Neural cell (in vitro differentiated cells): ENCODE measurements around the gene ZSCAN2. TPM values are rescaled to one million over a fixed set of nuclear protein-coding genes. Genes with fewer than 3 reads are reported as not detected.
A peak's percentile ranks its signal among the peaks of the same experiment; 100 is the strongest.

ENCODE experiments used
- H2AFZ ChIP-seq: fragments of 200-600, 300-800 bp; sonication (generic), shearing (Covaris generic); 2 replicates; pipeline ENCODE4 v1.6.0; 2014; ENCODE audit warnings: low read depth, mild to moderate bottlenecking, antibody characterized with exemption, low read length, moderate library complexity
- H3F3A ChIP-seq: fragments of 200-600 bp; shearing (Covaris generic); 2 replicates; pipeline ENCODE4 v1.6.1; 2016; ENCODE audit warnings: mild to moderate bottlenecking, moderate library complexity, mixed read lengths, antibody characterized with exemption, low read length; ENCODE audit not compliant: insufficient read depth, poor library complexity, severe bottlenecking
- H3K27ac ChIP-seq: fragments of 200-600, 300-800 bp; sonication (generic), shearing (Covaris generic); 2 replicates; pipeline ENCODE4 v1.5.1; 2014; ENCODE audit warnings: mild to moderate bottlenecking, low read length, moderate library complexity
- H3K27me3 ChIP-seq: fragments of 300-800, 200-600 bp; sonication (generic), shearing (Covaris generic); 2 replicates; pipeline ENCODE4 v1.6.0; 2014; ENCODE audit warnings: mild to moderate bottlenecking, low read depth, low read length, moderate library complexity; ENCODE audit not compliant: insufficient read depth
- H3K36me3 ChIP-seq: fragments of 300-800, 200-600 bp; sonication (generic), shearing (Covaris generic); 2 replicates; pipeline ENCODE4 v1.5.1; 2014; ENCODE audit warnings: mild to moderate bottlenecking, antibody characterized with exemption, low read length, moderate library complexity; ENCODE audit not compliant: insufficient read depth
- H3K4me2 ChIP-seq: fragments of 300-800, 200-600 bp; sonication (generic), shearing (Covaris generic); 2 replicates; pipeline ENCODE4 v1.6.0; 2014; ENCODE audit warnings: mild to moderate bottlenecking, low read length
- H3K4me3 ChIP-seq: fragments of 300-800, 200-600 bp; sonication (generic), shearing (Covaris generic); 2 replicates; pipeline ENCODE4 v1.5.1; 2014; ENCODE audit warnings: mild to moderate bottlenecking, low read length, moderate library complexity
- H3K79me2 ChIP-seq: fragments of 200-600 bp; shearing (Covaris generic); replicated peaks from 2 replicates; pipeline ENCODE4 v1.6.0; 2014; ENCODE audit warnings: mild to moderate bottlenecking, low read length, moderate library complexity; ENCODE audit not compliant: insufficient read depth
- H3K9ac ChIP-seq: fragments of 300-800, 200-600 bp; sonication (generic), shearing (Covaris generic); 2 replicates; pipeline ENCODE4 v1.6.1; 2016; ENCODE audit warnings: mild to moderate bottlenecking, low read length, mixed read lengths
- H3K9me2 ChIP-seq: fragments of 200-600 bp; shearing (Covaris generic); 2 replicates; pipeline ENCODE4 v1.6.1; 2016; ENCODE audit warnings: mild to moderate bottlenecking, low read length, mixed read lengths; ENCODE audit not compliant: insufficient read depth
- H3K9me3 ChIP-seq: fragments of 200-600, 300-800 bp; sonication (generic), shearing (Covaris generic); 2 replicates; pipeline ENCODE4 v1.6.1; 2016; ENCODE audit warnings: mild to moderate bottlenecking, mixed run types, low read length, moderate library complexity, mixed read lengths
- H4K20me1 ChIP-seq: fragments of 200-600 bp; shearing (Covaris generic); 2 replicates; pipeline ENCODE4 v1.6.1; 2016; ENCODE audit warnings: mild to moderate bottlenecking, mixed run types; ENCODE audit not compliant: insufficient read depth
- EP300 ChIP-seq: fragments of 450-650 bp; conservative IDR thresholded peaks from 2 replicates; pipeline ENCODE4 v1.6.1; 2014; ENCODE audit warnings: antibody characterized with exemption, mild to moderate bottlenecking, moderate library complexity; ENCODE audit not compliant: poor library complexity, severe bottlenecking
- EZH2 ChIP-seq: fragments of 200-600, 300-800 bp; shearing (Covaris generic), sonication (generic); IDR thresholded peaks from 2 replicates; pipeline ENCODE4 v1.6.1; 2014; ENCODE audit warnings: antibody characterized with exemption, low read length, borderline replicate concordance, mild to moderate bottlenecking; ENCODE audit not compliant: insufficient read depth, poor library complexity, severe bottlenecking
- MXI1 ChIP-seq: fragments of 450-650 bp; conservative IDR thresholded peaks from 2 replicates; pipeline ENCODE4 v1.6.1; 2014; ENCODE audit warnings: antibody characterized with exemption, mild to moderate bottlenecking; ENCODE audit not compliant: poor library complexity, severe bottlenecking
- POLR2AphosphoS5 ChIP-seq: IDR thresholded peaks from 2 replicates; pipeline ENCODE4 v1.6.1; 2012
- RAD21 ChIP-seq: fragments of 450-650 bp; conservative IDR thresholded peaks from 2 replicates; pipeline ENCODE4 v1.6.1; 2014; ENCODE audit warnings: antibody characterized with exemption, mild to moderate bottlenecking, moderate library complexity
- SMC3 ChIP-seq: fragments of 450-650 bp; conservative IDR thresholded peaks from 2 replicates; pipeline ENCODE4 v1.6.1; 2014; ENCODE audit warnings: antibody characterized with exemption, mild to moderate bottlenecking, moderate library complexity; ENCODE audit not compliant: poor library complexity
- TAF1 ChIP-seq: IDR thresholded peaks from 2 replicates; pipeline ENCODE4 v1.6.1; 2012; ENCODE audit warnings: low read depth
- polyA plus RNA-seq: library from polyadenylated mRNA; depleted of rRNA; stranded (reverse); fragments of >200 nt; gene quantifications from 2 replicates; pipeline ENCODE4 v1.2.3, GENCODE V29; 2014
- TF ChIP-seq, protein P1 (sequence below): IDR thresholded peaks from 2 replicates; pipeline ENCODE4 v1.6.1; 2012; ENCODE audit warnings: borderline replicate concordance
- TF ChIP-seq, protein P2 (sequence below): fragments of 450-650 bp; IDR thresholded peaks from 2 replicates; pipeline ENCODE4 v1.5.1; 2014; ENCODE audit warnings: antibody characterized with exemption, mild to moderate bottlenecking, moderate library complexity; ENCODE audit not compliant: poor library complexity, severe bottlenecking

Gene ZSCAN2
- polyA plus RNA-seq, 1 donor from 2014 or later, result 55.6 TPM

DNA sequence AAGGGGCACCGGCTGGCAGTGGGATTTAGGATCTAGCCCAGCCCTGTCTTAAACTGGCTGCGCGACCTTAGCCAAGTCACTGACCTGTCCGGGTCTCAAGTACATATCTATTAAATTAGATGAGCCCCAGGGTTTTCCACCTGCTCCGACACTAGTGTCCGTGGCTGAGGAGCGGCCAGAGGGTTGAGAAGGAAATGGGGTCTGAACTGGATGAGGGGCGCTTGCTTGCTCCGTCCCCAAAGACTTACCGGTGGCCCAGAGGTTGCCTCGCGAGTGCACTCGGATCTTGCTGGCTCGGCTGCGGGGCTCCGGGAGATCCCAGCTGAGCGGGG is 56.9 kb downstream of the ZSCAN2 start:
- Histone ChIP-seq H3K27ac (no peak overlapping the region), H3K9me3 (no peaks in the 10 kb centered on the region), H4K20me1 (no peaks in the 10 kb centered on the region), H3F3A (no peaks in the 10 kb centered on the region), H2AFZ (no peak overlapping the region), H3K9me2 (no peaks in the 10 kb centered on the region), H3K79me2 (peaks cover 4% of the 10 kb centered on the region), H3K9ac (peak overlapping the region; percentile 40), H3K4me2 (no peak overlapping the region), H3K36me3 (no peaks in the 10 kb centered on the region), H3K27me3 (no peaks in the 10 kb centered on the region), H3K4me3 (peak overlapping the region; percentile 62)
- TF ChIP-seq EP300 (no peak), EZH2 (no peak), TAF1 (no peak), POLR2AphosphoS5 (no peak), SMC3 (no peak), MXI1 (no peak), RAD21 (no peak)
- TF ChIP-seq, protein P1, sequence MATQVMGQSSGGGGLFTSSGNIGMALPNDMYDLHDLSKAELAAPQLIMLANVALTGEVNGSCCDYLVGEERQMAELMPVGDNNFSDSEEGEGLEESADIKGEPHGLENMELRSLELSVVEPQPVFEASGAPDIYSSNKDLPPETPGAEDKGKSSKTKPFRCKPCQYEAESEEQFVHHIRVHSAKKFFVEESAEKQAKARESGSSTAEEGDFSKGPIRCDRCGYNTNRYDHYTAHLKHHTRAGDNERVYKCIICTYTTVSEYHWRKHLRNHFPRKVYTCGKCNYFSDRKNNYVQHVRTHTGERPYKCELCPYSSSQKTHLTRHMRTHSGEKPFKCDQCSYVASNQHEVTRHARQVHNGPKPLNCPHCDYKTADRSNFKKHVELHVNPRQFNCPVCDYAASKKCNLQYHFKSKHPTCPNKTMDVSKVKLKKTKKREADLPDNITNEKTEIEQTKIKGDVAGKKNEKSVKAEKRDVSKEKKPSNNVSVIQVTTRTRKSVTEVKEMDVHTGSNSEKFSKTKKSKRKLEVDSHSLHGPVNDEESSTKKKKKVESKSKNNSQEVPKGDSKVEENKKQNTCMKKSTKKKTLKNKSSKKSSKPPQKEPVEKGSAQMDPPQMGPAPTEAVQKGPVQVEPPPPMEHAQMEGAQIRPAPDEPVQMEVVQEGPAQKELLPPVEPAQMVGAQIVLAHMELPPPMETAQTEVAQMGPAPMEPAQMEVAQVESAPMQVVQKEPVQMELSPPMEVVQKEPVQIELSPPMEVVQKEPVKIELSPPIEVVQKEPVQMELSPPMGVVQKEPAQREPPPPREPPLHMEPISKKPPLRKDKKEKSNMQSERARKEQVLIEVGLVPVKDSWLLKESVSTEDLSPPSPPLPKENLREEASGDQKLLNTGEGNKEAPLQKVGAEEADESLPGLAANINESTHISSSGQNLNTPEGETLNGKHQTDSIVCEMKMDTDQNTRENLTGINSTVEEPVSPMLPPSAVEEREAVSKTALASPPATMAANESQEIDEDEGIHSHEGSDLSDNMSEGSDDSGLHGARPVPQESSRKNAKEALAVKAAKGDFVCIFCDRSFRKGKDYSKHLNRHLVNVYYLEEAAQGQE, result no peak
- TF ChIP-seq, protein P2, sequence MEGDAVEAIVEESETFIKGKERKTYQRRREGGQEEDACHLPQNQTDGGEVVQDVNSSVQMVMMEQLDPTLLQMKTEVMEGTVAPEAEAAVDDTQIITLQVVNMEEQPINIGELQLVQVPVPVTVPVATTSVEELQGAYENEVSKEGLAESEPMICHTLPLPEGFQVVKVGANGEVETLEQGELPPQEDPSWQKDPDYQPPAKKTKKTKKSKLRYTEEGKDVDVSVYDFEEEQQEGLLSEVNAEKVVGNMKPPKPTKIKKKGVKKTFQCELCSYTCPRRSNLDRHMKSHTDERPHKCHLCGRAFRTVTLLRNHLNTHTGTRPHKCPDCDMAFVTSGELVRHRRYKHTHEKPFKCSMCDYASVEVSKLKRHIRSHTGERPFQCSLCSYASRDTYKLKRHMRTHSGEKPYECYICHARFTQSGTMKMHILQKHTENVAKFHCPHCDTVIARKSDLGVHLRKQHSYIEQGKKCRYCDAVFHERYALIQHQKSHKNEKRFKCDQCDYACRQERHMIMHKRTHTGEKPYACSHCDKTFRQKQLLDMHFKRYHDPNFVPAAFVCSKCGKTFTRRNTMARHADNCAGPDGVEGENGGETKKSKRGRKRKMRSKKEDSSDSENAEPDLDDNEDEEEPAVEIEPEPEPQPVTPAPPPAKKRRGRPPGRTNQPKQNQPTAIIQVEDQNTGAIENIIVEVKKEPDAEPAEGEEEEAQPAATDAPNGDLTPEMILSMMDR, result no peak

DNA sequence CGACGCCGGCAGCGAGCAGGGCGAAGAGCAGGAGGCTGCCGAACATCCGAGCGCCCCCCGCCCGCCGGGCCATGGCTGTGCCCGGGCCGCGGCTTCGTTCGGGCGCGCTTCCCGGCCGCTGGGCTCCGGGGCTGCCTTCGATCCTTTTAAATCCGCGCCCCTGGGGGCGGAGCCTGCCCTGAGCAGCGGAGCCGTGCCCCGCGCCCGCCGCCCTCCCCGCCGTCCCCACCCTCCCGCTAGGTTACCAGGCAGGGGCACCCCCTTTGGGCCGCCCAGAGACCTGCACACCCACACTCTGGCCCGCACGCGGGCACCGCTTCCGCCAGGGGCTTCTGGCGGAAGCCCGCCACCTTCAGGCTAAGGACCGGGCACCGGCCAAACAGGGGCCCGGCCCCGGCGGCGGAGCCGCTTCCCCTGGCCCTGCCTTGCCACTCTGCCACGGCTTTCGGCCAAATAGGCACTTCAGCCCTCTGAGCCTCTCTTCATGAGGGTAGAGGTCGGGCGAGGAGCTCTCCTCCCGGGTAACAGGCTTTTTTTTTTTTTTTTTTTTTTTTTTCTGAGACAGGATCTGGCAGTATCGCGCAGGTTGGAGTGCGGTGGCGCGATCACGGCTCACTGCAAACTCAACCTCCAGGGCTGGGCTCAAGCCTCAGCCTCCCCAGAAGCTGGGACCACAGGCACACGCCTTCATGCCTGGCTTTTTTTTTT is 57.4 kb downstream of the ZSCAN2 start, which contains the start of gene NMB:
Gene NMB, minus strand, starts transcription at position 120 of the 708 bp plus-strand sequence. Its CDS starts 47 bp downstream, at position 73.
- H2AFZ ChIP-seq, result no peak within 1 kb of the TSS
- no peaks in the 10 kb centered on the region for H3K79me2 ChIP-seq
- H3K9me2 ChIP-seq, result no peaks in the 10 kb centered on the region
- H3K27ac ChIP-seq, result no peak within 1 kb of the TSS
- no peaks in the 10 kb centered on the region for H3K27me3 ChIP-seq
- H3K36me3 ChIP-seq, result no peaks in the 10 kb centered on the region
- H3F3A ChIP-seq, result no peaks in the 10 kb centered on the region
- peak within 1 kb of the TSS; percentile 40 for H3K9ac ChIP-seq
- H3K4me2 ChIP-seq, result no peak within 1 kb of the TSS
- TF ChIP-seq, protein P2, result peak; percentile 59
- TF ChIP-seq MXI1 (peak; percentile 18), SMC3 (peak; percentile 51), EP300 (no peak), RAD21 (peak; percentile 31)
- no peaks in the 10 kb centered on the region for H4K20me1 ChIP-seq
- no peaks in the 10 kb centered on the region for H3K9me3 ChIP-seq
- H3K4me3 ChIP-seq, result peak within 1 kb of the TSS; percentile 62
